Raji (cell line): Measurements from ENCODE around the gene MCU.

ENCODE experiments used
- POLR2A ChIP-seq: IDR thresholded peaks from 2 replicates; pipeline ENCODE4 v1.6.1; 2011; ENCODE audit warnings: low read depth, low read length, control low read depth; ENCODE audit not compliant: insufficient read depth

Gene MCU

GRCh38 chr10:72911758-72912157, 219.8 kb downstream of the MCU start:
- TF ChIP-seq POLR2A = no peak

- no peak for TF ChIP-seq POLR2A
These were observed 220.8 kb downstream of the MCU start for GRCh38 chr10:72912736-72913135.

GRCh38 chr10:72913287-72913686, 221.3 kb downstream of the MCU start:
- no peak for TF ChIP-seq POLR2A

GRCh38 chr10:72918352-72918751, 226.4 kb downstream of the MCU start:
- no peak for TF ChIP-seq POLR2A

- TF ChIP-seq POLR2A = no peak
These were observed 232.4 kb downstream of the MCU start for GRCh38 chr10:72924351-72924750.

- no peak for TF ChIP-seq POLR2A
These were observed 234.1 kb downstream of the MCU start for GRCh38 chr10:72925951-72926465.

GRCh38 chr10:72927485-72927884, 235.5 kb downstream of the MCU start:
- no peak for TF ChIP-seq POLR2A

- no peak for TF ChIP-seq POLR2A
These were observed 236.9 kb downstream of the MCU start for GRCh38 chr10:72928798-72929197.

- TF ChIP-seq POLR2A = no peak
These were observed 238.3 kb downstream of the MCU start for GRCh38 chr10:72930276-72930675.

- no peak for TF ChIP-seq POLR2A
These were observed 240.5 kb downstream of the MCU start for GRCh38 chr10:72932259-72933015.

- TF ChIP-seq POLR2A = no peak
These were observed 243.4 kb downstream of the MCU start for GRCh38 chr10:72935361-72935760.
